ENCODE data around the gene ADD1. TPM values are rescaled to one million over a fixed set of nuclear protein-coding genes. Genes with fewer than 3 reads are reported as not detected.
"Not testable (repeated sequence)": the region's sequence is repeated elsewhere in the genome, so short reads cannot be mapped to it uniquely, and the experiment has no call there.

The ADD1 gene
- total and polyA plus RNA-seq, 5 experiments from 2014 or later: 129 to 309 (median 151) TPM

DNA sequence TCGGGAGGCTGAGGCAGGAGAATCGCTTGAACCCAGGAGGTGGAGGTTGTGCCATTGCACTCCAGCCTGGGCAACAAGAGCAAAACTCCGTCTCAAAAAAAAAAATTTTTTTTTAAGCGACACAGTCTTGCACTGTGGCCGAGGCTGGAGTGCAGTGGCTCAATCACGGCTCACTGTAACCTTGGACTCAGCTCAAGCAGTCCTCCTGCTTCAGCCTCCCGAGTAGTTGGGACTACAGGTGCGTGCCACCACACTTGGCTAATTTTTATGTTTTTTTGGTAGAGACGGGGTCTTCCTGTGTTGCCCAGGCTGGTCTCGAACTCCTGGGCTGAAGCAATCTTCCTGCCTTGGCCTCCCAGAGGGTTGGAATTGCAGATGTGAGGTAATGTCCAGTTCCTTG is 94.8 kb downstream of the ADD1 start:
- DNase-seq: peak in 1 of 10 donors; percentile 19
- H3K9me3 Mint-ChIP-seq, H3K27me3 Mint-ChIP-seq, H3K4me3 Mint-ChIP-seq, POLR2A ChIA-PET, ATAC-seq: not testable (repeated sequence)
- Mint-ChIP-seq H3K27ac (peak overlapping the region in 2 of 10 donors; percentile 56 to 65), H3K4me1 (peaks cover 10 to 28% (median 21%) of the 10 kb centered on the region in 4 donors), H3K36me3 (peaks cover 0 to 52% (median 2%) of the 10 kb centered on the region in 3 donors)

DNA sequence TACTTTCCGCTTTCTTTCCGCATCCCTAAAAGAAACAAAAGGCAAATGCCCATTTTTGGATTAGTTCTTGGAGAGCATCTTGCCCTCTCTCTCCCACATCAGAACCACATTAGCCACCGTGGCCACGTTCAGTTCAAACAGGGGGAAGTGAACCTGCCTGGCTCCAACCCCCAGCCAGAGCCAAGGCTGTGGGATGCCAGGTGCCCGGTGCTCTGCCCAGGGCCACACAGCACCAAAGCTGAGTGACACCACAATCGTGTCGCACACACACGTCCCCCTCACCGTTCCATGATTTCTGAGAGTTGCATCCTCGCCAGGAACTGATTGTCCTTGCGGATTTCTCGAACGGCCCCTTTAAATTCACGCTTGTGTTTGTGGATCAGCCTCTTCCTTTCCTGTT is 95.3 kb downstream of the ADD1 start:
- Mint-ChIP-seq H3K4me1 (peaks cover 10 to 26% (median 20%) of the 10 kb centered on the region in 4 donors), H3K27ac (peak overlapping the region in 3 of 10 donors; percentile 53 to 56 (median 56)), H3K27me3 (no peaks in the 10 kb centered on the region), H3K4me3 (peak overlapping the region in 1 of 10 donors; percentile 11), H3K9me3 (no peaks in the 10 kb centered on the region), H3K36me3 (peaks cover 0 to 56% (median 2%) of the 10 kb centered on the region in 3 donors)
- no peak for ATAC-seq
- POLR2A ChIA-PET: no interaction called here
- DNase-seq: peak in 1 of 10 donors; percentile 11

DNA sequence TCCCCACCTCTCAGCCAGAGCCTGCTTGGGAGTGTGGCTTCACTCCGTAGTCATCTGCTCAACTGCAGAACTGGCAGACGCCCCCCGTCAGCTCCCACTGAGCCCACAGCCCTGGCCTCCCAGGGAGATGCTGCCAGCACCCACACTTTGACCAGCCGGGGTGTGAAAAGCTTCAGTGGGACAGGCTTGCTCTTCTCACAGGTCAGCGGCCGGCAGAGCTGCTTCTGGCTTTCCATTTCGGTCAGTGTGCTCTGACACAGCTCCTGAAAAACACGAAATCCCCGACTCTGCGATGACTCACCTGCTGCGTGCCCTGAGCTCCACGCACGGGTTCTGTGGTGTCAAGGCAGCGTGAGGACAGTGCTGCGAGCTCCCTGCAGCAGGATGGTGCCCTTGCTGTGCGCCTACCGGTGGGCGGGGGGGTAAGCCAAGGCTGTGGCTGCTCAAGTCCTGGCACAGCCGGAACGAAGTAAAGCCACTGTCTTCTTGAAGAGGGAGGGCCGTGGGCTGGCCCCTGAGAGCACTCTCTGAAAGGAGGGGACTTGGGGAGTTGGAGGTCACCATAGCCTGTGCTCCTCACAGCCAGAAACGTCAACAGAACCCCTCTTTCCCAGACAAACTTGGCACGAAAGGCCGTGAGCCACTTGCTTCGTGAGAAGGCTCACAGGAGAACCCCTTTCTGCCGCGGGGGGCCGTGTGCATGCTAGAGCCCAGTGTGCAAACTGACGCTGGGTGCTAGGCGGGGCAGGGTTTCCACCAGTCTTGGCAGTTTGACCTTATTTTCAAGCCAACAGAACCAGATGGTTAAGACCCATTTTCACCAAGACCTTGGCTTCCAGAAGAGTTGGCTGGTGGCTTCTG is 96.0 kb downstream of the ADD1 start:
- peak overlapping the region in 1 of 10 donors; percentile 14 for H3K27ac Mint-ChIP-seq
- H3K27me3 Mint-ChIP-seq: no peaks in the 10 kb centered on the region
- peaks cover 0 to 63% (median 2%) of the 10 kb centered on the region in 3 donors for H3K36me3 Mint-ChIP-seq
- H3K9me3 Mint-ChIP-seq: no peaks in the 10 kb centered on the region
- H3K4me3 Mint-ChIP-seq: peak overlapping the region in 1 of 10 donors; percentile 34
- ATAC-seq (no peak), DNase-seq (peak in 1 of 10 donors; percentile 50)
- H3K4me1 Mint-ChIP-seq: peaks cover 10 to 26% (median 20%) of the 10 kb centered on the region in 4 donors
- POLR2A ChIA-PET: no interaction called here

DNA sequence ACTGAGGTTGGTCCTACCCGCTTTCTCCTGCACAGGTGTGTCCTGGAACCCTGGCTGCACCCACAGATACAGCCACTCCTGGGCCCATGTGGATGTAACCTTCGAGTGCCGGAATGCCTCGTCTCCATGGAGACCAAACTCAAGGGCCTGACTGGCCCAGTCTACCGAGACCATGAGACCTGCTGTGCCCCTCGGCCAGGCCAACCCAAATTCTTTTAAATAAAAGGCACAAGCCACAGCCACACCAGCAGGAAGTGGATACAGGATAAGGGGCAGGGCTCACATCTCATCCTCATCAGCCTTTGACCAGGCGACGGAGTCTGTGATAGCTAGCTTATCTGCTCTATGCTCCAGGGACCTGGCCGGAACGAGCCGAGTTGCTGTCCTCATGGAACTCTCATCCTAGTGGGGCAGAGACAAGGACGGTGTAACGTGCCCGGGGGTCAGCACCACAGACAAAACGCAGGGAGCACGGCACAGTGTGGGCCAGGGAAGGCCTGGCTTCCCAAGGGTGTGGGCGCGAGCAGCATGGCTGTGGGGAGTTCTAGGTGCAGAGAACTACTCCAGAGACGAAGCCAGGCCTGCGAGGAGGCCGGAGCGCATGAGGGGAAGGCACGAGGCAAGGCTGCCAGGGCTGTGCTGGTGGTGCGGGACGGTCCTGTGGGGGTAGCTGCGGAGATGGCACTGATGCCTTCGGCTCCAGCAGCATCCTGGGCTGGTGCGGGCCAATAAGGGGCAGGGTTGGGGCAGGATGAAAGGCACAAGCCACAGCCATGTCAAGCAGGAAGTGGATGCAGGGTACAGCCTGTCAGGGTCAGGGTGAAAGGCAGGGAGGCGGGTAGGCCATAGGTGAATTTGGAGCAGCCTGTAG is 96.9 kb downstream of the ADD1 start:
- ATAC-seq (no peak), DNase-seq (peak in 1 of 10 donors; percentile 58)
- peaks cover 10 to 24% (median 18%) of the 10 kb centered on the region in 4 donors for H3K4me1 Mint-ChIP-seq
- no peaks in the 10 kb centered on the region for H3K9me3 Mint-ChIP-seq
- no peaks in the 10 kb centered on the region for H3K27me3 Mint-ChIP-seq
- H3K27ac Mint-ChIP-seq: peak overlapping the region in 6 of 10 donors; percentile 3 to 79 (median 60)
- H3K36me3 Mint-ChIP-seq: peaks cover 0 to 72% (median 2%) of the 10 kb centered on the region in 3 donors
- no peak overlapping the region for H3K4me3 Mint-ChIP-seq
- POLR2A ChIA-PET: no interaction called here

GRCh38 chr4:2941138-2942036 is 97.7 kb downstream of the ADD1 start:
- peaks cover 9 to 21% (median 12%) of the 10 kb centered on the region in 4 donors for H3K4me1 Mint-ChIP-seq
- peaks cover 0 to 79% (median 4%) of the 10 kb centered on the region in 3 donors for H3K36me3 Mint-ChIP-seq
- no peak overlapping the region for H3K4me3 Mint-ChIP-seq
- POLR2A ChIA-PET: no interaction called here
- no peak for DNase-seq
- no peaks in the 10 kb centered on the region for H3K27me3 Mint-ChIP-seq
- no peaks in the 10 kb centered on the region for H3K9me3 Mint-ChIP-seq
- no peak for ATAC-seq
- H3K27ac Mint-ChIP-seq: peak overlapping the region in 5 of 10 donors; percentile 44 to 79 (median 57)

- Mint-ChIP-seq H3K4me3 (peak overlapping the region in 1 of 10 donors; percentile 42), H3K4me1 (peaks cover 2 to 17% (median 7%) of the 10 kb centered on the region in 4 donors), H3K36me3 (peaks cover 0 to 86% (median 4%) of the 10 kb centered on the region in 3 donors), H3K27me3 (no peaks in the 10 kb centered on the region), H3K27ac (peak overlapping the region in 5 of 10 donors; percentile 11 to 90 (median 68)), H3K9me3 (no peaks in the 10 kb centered on the region)
- DNase-seq (no peak), ATAC-seq (peak in 1 of 2 donors; percentile 19)
- POLR2A ChIA-PET: no interaction called here
Measured at GRCh38 chr4:2942037-2942531, 98.4 kb downstream of the ADD1 start.

DNA sequence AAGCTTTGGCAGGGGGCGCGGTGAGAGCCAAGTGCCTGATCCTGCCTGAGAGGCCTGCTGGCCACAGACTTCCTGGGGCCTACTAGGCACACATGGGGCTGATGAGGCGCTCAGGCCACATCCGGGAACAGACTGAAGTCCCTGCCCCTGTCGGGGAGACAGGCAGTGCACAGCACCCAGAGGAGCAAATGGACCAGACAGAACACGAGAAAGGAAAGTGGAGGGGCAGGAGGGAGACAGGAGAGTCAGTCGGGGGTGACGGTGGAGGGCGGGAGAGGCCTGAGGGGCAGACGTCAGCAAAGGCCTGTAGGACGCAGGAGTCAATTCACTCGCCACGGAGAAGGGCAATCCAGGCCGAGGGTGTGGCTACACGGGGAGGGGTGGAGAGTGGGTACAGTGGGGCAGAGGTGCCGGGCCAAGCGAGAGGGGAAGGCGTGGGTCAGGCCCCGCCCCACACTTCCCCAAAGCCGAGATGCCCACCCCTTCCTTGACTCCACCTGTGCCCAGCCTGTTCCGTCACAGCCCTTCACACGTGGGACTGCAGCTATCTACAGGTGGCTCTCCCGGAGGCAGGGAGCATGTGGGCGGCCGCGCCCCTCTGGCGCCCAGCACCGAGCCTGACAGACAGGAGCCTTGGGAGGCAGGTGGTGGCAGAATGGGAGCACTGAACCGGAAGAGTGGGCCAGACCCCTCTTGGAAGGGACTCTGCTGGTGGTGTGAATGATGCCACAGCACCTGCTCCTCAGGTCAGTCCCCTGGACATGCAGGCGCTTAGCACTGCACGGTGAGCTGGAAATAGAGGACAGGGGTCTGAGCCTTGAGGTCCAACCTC is 99.1 kb downstream of the ADD1 start:
- peak overlapping the region in 1 of 10 donors; percentile 42 for H3K4me3 Mint-ChIP-seq
- POLR2A ChIA-PET: no interaction called here
- no peak for DNase-seq

GRCh38 chr4:2943364-2944090 is 99.9 kb downstream of the ADD1 start:
- ATAC-seq (no peak), DNase-seq (no peak)
- POLR2A ChIA-PET: no interaction called here
- Mint-ChIP-seq H3K9me3 (no peaks in the 10 kb centered on the region), H3K36me3 (peaks cover 0 to 90% (median 3%) of the 10 kb centered on the region in 3 donors), H3K4me3 (no peak overlapping the region), H3K27ac (peak overlapping the region in 4 of 10 donors; percentile 20 to 63 (median 49)), H3K4me1 (peaks cover 0 to 14% (median 3%) of the 10 kb centered on the region in 4 donors), H3K27me3 (no peaks in the 10 kb centered on the region)

More for the DNA sequence above, 99.1 kb downstream of the ADD1 start:
- ATAC-seq: peak in 1 of 2 donors; percentile 17
- H3K36me3 Mint-ChIP-seq: peaks cover 0 to 91% (median 4%) of the 10 kb centered on the region in 3 donors
- H3K27me3 Mint-ChIP-seq: no peaks in the 10 kb centered on the region
- H3K4me1 Mint-ChIP-seq: peaks cover 0 to 14% (median 4%) of the 10 kb centered on the region in 4 donors
- H3K27ac Mint-ChIP-seq: peak overlapping the region in 8 of 10 donors; percentile 8 to 90 (median 65)
- no peaks in the 10 kb centered on the region for H3K9me3 Mint-ChIP-seq

DNA sequence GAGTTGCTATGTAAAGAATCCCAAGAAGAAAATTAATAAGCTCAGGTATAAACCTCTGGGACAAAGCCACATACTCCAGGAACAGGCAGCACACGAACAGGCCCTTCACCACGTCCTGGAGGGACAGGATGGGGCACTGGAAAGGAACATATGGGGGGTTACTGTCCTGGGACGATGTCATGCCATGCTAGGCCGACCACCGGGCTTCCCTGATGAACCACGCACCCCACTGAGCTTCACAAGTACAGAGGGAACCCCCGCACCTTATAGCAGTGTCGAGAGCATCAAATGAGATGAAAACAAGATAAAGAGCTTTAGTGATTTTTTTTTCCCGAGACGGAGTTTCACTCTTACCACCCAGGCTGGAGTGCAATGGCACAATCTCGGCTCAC is 100.4 kb downstream of the ADD1 start:
- H3K4me1 Mint-ChIP-seq: peaks cover 0 to 10% (median 2%) of the 10 kb centered on the region in 4 donors
- peaks cover 0 to 90% (median 3%) of the 10 kb centered on the region in 3 donors for H3K36me3 Mint-ChIP-seq
- POLR2A ChIA-PET: interaction anchor here (1.3 kb wide), 1 partner anchor 9 kb away, joined by 4 read pairs; no protein-coding TSS in a partner anchor
- no peak overlapping the region for H3K4me3 Mint-ChIP-seq
- DNase-seq (no peak), ATAC-seq (no peak)
- H3K27ac Mint-ChIP-seq: peak overlapping the region in 5 of 10 donors; percentile 53 to 75 (median 63)
- no peaks in the 10 kb centered on the region for H3K27me3 Mint-ChIP-seq
- H3K9me3 Mint-ChIP-seq: no peaks in the 10 kb centered on the region

Measured in naive thymus-derived CD8-positive, alpha-beta T cell (primary cell).